GM13976 (cell line): ENCODE measurements around the gene RGS5.

ENCODE experiments used
- DNase-seq: peaks from one replicate; pipeline ENCODE4 v3.0.0; 2012; ENCODE audit warnings: low spot score
- in situ Hi-C: fragments of 300-500 bp; cut with MboI; formaldehyde crosslinking; loops from one replicate; pipeline ENCODE4 v1.12.0; 2022; ENCODE audit warnings: low sequenced_read_pairs, mixed read lengths, inconsistent platforms; ENCODE audit not compliant: unreplicated experiment
- TF ChIP-seq, protein P1 (sequence below): IDR thresholded peaks from 2 replicates; pipeline ENCODE4 v1.5.1; 2012; ENCODE audit warnings: borderline replicate concordance, mild to moderate bottlenecking; ENCODE audit not compliant: insufficient read depth; ENCODE audit errors: extremely low read depth, missing control alignments, control extremely low read depth

The RGS5 gene

DNA sequence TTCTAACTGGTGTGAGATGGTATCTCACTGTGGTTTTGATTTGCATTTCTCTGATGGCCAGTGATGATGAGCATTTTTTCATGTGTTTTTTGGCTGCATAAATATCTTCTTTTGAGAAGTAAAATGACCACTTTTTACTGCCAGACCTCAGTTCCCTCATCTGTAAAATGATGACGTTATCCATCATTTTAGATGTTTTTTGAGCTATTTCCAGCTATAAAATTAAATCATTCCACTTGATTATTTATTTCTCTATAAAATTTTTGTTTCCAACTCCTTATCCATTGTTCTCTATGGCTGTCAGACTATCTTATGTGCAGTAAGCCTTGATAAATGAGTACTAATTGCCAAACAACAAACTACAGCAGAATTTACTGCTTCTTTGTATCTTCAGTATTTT, 33.2 kb downstream of the RGS5 start:
- DNase-seq, result no peak
- in situ Hi-C loops, result no loop called here
- TF ChIP-seq, protein P1, sequence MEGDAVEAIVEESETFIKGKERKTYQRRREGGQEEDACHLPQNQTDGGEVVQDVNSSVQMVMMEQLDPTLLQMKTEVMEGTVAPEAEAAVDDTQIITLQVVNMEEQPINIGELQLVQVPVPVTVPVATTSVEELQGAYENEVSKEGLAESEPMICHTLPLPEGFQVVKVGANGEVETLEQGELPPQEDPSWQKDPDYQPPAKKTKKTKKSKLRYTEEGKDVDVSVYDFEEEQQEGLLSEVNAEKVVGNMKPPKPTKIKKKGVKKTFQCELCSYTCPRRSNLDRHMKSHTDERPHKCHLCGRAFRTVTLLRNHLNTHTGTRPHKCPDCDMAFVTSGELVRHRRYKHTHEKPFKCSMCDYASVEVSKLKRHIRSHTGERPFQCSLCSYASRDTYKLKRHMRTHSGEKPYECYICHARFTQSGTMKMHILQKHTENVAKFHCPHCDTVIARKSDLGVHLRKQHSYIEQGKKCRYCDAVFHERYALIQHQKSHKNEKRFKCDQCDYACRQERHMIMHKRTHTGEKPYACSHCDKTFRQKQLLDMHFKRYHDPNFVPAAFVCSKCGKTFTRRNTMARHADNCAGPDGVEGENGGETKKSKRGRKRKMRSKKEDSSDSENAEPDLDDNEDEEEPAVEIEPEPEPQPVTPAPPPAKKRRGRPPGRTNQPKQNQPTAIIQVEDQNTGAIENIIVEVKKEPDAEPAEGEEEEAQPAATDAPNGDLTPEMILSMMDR, result no peak

DNA sequence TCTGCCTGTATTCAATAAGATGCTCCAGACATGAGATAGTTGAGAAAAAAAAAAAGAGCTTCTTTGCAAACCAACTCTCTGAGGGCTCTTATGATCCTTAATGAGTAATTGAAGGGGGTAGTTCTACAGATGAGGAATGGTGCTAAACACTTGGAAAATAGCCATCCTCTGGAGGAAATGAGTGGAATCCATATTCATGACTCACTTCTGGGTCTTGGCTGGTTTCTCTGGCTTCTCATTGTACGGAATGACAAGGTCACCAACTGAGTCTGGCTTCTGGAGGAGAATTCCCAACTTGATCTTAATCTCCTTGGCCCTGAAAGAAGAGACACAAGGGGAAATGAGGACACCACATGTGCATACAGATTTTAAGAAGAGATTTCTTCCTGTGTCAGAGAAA, 34.7 kb downstream of the RGS5 start:
- in situ Hi-C loops, result no loop called here
- TF ChIP-seq, protein P1, result no peak
- DNase-seq, result no peak

DNA sequence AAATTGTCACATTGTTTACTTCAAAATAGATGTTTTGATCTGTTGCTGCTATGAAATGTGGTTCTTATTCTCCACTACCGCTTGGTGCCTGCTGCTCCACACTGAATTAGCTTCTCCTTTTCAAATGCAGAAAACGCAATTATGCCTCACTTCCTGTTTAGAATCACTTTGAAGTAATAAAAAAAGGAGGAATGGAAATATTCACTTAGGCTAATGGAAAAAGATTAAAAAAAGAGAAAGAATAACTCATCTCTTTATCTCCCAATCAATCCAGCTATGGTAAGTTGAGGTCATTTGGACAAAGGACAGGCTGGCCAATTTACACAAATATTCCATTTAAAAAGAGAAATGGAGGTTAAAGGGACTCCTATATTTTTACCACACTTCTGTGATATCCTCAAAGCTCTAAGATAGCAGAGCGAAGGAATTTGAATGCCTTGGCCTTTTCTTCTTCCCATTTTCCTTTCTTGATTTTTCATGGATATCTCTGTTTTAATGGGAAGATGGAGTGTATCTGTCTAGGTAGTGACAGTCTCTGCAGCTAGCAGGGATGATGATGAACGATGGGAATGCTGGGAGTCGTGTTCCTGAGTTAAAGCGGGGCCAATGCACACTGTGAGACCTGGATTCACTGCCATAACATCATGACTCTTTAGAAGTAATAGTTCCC, 35.7 kb downstream of the RGS5 start:
- DNase-seq, result no peak
- TF ChIP-seq, protein P1, result no peak
- in situ Hi-C loops, result no loop called here

DNA sequence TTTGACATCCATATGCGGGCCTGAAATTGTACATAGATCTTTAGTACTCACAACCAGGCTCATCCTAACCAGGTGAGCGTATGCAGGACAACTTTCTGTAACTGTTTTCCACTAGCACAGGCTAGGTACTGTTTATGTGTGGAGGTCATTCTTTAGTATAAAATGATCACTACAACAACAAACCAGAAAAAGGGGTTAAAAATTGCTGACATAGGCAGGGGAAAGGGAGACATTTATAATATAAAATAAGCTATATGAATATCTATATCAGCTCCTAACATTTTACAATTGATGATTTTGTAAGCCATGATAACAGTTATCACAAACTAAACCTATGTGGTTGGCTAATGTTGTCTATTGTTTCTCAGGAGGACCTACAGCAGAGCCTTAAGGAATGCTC, 37.6 kb downstream of the RGS5 start:
- TF ChIP-seq, protein P1, result no peak
- in situ Hi-C loops, result no loop called here
- DNase-seq, result no peak

DNA sequence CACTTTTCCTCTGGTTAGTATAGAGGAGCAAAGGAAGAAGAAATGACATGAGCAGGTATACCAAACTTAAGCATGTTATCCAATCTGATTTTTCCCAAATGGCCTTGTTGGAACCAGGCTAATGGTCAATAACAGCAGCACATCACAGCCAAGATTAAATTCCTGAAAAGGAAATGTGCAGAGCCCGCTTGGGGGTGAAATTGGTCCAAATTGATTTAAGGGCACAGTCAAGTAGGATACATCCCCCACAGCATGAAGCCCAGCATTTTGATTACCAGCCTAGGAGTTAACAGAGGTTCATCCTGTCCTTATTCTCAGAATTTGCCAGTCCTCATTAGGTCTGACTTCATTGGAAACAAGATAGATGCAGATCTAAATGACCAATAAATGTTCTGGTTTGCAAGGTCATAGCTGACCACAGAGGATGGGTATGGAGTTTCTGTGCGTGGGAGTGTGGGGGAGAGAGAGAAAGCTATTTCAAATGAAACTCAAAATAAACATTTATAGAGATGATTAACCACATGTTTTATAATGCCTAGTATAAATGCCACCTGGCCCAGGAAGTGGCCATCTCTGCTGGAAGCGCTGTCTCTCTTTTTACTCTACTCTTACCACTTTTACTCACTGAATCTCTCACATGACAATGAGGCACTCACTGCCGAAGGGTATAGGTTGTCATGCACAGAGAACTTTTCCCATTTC, 38.7 kb downstream of the RGS5 start:
- DNase-seq, result no peak
- TF ChIP-seq, protein P1, result no peak
- in situ Hi-C loops, result no loop called here

DNA sequence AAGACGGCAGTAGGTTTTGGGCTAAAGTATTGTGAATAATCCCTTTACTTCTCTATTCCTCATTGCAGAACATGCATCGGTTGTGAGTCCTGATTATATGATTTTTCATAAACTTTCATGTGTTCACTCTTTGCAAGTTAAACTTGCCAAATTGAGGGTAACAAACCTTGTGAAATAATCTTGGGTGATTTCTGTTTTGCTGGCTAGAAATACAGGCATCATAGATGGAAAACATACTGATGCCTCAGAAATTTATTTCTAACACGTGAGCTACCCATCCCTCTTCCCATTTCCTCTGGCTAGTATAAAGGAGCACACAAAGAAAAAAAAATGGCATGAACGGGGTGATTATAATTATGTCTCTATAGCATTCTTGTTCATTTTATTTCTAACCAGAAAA, 39.6 kb downstream of the RGS5 start:
- in situ Hi-C loops, result no loop called here
- DNase-seq, result no peak
- TF ChIP-seq, protein P1, result no peak
